Measurements from ENCODE around the gene DMPK.

DMPK gene

GRCh38 chr19:45785097-45785496 is 2.8 kb upstream of the DMPK start:
- DNase-seq: no peak

GRCh38 chr19:45784096-45784495 is 1.8 kb upstream of the DMPK start:
- no peak for DNase-seq

- DNase-seq: no peak
Measured at GRCh38 chr19:45782820-45783785, 813 bp upstream of the DMPK start.

GRCh38 chr19:45781214-45782161 is 802 bp downstream of the DMPK start:
- DNase-seq: no peak

- DNase-seq: no peak
Measured at GRCh38 chr19:45780448-45781213, 1.7 kb downstream of the DMPK start.

- no peak for DNase-seq
Measured at GRCh38 chr19:45780146-45780447, 2.2 kb downstream of the DMPK start.

GRCh38 chr19:45779231-45780145 is 2.8 kb downstream of the DMPK start:
- peak; percentile 89 to 96 for DNase-seq

- no peak for DNase-seq
Measured at GRCh38 chr19:45778010-45778661, 4.2 kb downstream of the DMPK start.

- no peak for DNase-seq
Measured at GRCh38 chr19:45777395-45777961, 4.8 kb downstream of the DMPK start.

GRCh38 chr19:45774765-45775164 is 7.5 kb downstream of the DMPK start:
- no peak for DNase-seq

GRCh38 chr19:45773384-45773783 is 8.9 kb downstream of the DMPK start:
- DNase-seq: no peak

- DNase-seq: no peak
Measured at GRCh38 chr19:45772912-45773311, 9.4 kb downstream of the DMPK start.

- no peak for DNase-seq
Measured at GRCh38 chr19:45772130-45772840, 10.0 kb downstream of the DMPK start.

GRCh38 chr19:45771311-45771933 is 10.9 kb downstream of the DMPK start:
- no peak for DNase-seq

GRCh38 chr19:45770192-45771101 is 11.8 kb downstream of the DMPK start:
- DNase-seq: peak; percentile 90 to 91

GRCh38 chr19:45769821-45770191 is 12.5 kb downstream of the DMPK start:
- peak; percentile 48 to 59 for DNase-seq

GRCh38 chr19:45768984-45769782 is 13.1 kb downstream of the DMPK start, which contains the start of gene SIX5:
TSS of gene SIX5 (minus strand) at chr19:45769252. CDS start at chr19:45768844, 408 bp downstream.
- peak; percentile 94 to 97 for DNase-seq

- DNase-seq: peak in 1 of 2 donors; percentile 50
Measured at GRCh38 chr19:45768655-45768983, 13.7 kb downstream of the DMPK start.
